HG03066 (cell line): ENCODE measurements around the gene APELA.
A peak's percentile ranks its signal among the peaks of the same experiment; 100 is the strongest.
"Not testable (repeated sequence)": the region's sequence is repeated elsewhere in the genome, so short reads cannot be mapped to it uniquely, and the experiment has no call there.

Experiments
- ATAC-seq: cut with Tn5 transposase; IDR thresholded peaks from one replicate; pipeline ENCODE4 v1.9.1; 2021; ENCODE audit warnings: low read depth; ENCODE audit not compliant: unreplicated experiment

Gene APELA

DNA sequence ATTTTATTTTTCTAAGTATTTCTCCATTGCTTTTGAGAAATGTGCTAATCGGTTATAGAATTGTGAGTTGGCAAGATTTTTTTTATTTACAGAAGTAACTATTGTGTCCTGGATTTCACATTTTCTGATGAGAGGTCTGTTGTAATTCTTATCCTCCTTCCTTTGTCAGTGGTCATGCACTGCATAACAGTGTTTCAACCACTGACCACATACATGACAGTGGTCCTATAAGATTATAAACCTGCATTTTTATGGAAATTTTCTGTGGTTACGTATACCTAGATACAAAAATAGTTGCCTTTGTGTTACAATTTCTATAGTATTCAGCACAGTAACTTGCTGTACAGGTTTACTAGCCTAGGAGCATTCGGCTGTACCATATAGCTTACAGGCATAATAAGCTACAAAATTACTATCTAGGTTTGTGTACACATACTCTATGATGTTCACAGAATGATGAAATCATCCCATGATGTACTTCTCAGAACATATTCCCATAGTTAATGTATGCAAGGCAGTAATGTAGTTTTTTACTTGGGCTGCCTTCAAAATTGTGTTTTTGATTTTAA lies 47.8 kb downstream of the APELA start:
- ATAC-seq = no peak

DNA sequence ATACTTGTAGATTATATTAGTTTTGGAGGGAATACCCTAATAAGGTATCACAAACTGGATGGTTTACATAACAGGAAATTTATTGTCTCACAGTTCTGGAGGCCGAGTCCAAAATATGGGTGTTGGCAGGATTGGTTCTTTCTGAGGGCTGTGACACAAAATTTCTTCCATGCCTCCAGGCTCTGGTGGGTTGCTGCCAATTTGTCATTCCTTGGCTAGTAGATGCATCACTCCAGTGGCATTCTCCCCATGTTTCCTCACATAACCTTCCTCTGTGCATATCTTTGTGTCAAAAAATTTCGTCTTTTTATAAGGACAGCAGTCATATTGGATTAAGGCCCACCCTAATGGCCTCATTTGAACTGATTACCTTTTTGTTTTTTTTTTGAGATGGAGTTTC lies 49.3 kb downstream of the APELA start:
- ATAC-seq = no peak

DNA sequence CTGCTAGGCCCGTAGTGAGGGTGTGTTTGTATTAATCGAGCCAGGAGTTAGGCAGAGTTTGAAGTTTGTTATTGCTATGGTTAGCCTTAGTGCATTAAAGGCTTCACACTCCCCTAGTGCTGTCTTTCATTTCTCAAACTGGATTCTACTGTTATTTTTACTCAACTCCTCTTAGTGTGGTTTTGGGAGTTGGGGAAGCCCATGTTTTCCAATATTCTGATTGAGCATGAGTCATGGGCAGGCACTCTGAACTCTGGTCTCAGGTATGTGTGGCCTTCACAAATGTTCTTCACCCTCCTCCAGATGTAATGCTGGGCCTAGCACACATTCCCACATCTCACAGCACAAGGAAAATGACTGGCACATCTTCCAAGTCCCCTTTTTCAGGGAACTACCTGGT lies 50.1 kb downstream of the APELA start:
- ATAC-seq = not testable (repeated sequence)

DNA sequence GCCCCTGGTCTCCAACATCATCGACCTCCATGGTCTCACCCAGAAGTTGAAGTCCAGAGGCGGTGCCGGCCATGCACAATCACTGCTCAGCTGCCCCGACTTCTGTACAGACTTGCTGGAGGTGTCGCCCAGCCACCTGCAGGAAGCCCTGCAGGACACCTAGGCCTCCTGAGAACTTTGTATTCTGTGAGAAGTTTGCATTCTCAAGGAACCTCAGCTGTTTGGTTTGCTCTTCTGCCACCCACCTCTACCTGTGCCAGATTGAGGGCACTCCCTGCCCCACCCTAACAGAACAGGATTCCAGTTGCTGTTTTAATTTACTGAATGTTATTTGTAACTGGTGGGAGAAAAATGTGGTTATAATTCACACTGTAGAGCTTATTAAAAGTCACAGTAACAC lies 53.7 kb downstream of the APELA start:
- ATAC-seq = no peak

DNA sequence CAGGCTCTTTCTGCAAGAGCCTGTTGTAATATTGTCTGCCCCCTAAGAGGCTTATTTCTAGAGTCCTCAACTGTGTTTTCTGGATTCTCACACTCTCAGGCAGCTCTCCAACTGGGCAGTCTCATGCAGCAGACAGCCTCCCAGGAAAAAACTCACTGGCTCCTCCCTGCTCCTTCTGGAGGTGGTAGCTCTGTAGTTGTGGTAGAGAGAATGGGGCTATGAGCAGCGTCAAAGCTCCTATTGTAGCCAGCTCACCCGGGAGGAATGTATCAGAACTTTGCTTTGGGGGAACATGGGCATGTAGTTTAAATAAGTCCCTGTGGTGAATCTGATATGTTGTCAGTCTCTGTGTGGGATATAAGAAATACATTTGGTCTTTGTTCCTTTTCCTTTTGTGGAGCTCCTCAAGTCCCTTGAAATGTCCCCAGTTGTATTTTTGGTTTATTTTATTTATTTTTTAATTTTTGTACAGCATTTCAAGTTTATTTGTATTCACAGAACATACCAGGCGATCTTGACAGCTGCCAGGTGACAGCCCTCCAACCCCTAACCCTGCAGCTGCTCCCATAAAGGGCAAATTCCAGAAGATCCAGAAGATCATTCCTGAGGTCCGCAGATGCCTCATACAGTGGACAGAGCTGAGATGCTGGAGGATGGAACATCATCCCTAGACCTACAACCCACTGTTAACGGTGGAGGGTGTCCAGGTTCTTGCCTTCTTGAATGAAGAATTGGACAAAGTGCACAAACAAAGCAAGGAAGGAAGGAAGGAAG lies 54.8 kb downstream of the APELA start:
- ATAC-seq = no peak

DNA sequence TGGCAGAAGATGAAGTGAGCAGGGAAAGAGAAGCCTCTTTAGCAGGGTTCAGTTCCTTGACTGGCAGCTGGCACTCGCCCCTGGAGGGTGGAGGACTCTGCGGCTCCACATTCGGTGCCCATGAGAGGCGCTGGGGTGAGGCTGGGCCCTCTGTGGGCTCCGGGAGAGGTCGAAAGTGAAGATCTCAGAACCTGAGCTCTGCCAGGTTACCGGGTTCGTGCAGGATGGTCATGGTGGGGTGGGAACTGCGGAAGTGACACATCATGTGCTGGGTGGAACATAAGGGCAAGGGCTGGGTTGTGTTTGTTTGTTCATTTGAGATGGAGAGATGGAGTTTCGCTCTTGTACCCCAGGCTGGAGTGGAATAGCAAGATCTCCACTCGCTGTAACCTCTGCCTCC lies 56.3 kb downstream of the APELA start:
- ATAC-seq = no peak

DNA sequence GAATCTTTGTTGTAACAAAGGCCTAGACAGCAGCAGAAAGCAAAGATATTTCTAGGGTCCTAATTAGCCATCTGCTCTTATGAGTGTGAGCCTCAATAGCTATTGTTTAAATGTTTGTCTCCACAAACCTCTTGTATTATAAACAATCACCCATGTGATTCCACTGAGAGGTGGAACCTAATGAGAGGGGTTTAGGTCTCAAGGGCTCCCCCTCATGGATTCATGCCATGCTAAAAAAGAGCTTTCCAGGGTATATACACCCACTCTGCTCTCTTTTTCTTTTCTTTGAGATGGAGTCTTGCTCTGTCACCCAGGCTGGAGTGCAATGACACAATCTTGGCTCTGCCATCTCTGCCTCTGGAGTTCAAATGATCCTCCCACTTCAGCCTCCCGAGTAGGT lies 58.4 kb downstream of the APELA start:
- peak; percentile 52 for ATAC-seq

DNA sequence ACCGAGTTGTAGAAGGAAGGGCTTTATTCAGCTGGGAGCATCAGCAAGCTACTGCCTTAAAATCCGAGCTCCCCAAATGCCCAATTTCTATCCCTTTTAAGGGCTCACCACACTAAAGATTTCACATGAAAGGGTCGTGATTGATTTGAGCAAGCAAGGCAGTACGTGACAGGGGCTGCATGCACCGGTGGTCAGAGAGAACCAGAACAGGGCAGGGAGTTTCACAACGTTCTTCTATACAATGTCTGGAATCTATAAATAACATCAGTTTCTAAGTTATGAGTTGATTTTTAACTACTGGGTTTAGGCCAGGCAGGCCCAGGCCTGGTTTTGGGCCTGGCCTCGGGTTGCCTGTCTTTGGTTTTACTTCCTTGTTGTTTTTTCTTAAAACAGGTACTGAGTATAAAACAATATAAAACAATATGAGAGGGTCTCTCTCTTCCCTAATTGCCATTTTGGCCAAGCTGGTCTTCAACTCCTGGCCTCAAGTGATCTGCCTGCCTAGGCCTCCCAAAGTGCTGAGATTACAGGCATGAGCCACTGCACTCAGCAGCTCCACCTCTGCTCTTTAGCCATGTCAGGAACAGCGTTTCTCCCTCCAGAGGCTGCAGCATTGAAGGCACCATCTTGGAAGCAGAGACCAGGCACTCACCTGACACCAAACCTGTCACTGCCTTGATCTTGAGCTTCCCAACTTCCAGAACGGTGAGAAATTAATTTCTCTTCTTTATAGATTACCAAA lies 59.1 kb downstream of the APELA start:
- ATAC-seq = peak; percentile 51

DNA sequence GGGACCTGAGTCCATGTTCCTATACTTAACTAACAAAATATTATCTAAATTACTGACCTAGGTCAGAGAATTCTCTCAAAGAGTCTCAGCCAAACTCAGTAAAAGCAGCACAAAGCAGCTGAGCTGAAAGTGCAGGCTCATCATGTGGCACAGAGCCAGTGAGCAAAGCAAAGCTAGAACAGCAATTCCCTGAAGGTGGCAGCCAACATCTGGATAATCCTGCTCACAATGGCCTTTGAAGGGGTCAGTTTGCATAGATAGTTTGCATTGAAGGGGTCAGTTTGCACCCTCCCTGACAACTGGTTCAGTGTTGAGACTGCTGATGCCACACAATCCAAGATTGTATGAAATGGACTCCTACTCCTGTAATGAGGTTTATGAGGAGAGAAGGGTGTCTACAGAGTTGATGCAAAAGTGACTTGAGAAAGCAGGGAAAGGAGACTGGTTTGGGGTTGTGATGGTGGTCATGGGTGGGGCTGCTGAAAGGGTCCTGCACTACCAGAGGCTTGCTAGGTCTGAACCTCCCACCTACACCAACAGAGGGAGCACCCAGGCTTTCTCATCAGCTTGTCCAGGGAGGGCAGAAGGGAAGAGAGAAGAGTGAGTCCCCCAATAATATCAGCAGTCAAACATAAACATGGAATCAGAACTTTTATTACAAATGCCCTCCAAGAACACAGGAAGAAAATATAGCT lies 60.7 kb downstream of the APELA start:
- ATAC-seq = peak; percentile 45

DNA sequence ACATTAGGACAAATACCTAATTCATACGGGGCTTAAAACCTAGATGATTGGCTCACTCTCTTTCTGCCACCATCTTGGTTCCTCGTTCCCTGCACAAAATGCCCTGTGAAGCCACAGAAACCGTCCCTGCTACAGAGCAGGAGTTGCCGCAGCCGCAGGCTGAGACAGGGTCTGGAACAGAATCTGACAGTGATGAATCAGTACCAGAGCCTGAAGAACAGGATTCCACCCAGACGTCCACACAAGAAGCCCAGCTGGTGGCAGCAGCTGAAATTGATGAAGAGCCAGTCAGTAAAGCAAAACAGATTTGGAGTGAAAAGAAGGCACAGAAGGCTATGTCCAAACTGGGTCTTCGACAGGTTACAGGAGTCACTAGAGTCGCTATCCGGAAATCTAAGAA lies 66.2 kb downstream of the APELA start:
- no peak for ATAC-seq

DNA sequence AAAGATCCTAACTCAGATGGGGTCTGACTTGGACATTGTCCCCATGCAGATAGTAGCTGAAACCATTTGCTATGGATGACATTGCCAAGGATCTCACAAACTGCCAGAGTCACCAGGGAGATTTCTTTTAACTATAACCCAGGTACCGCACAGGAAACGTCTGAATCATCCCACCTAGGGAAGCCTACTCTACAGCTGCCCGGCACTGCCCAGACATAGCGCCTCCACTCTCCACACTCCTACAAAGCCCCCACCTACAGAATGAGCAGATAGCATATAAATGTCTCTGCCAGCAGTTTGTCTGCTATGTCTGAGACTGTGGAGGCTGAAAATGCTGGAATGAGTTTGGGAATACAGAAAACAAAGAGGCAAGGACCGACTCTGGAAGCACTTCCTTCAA lies 68.2 kb downstream of the APELA start:
- no peak for ATAC-seq

DNA sequence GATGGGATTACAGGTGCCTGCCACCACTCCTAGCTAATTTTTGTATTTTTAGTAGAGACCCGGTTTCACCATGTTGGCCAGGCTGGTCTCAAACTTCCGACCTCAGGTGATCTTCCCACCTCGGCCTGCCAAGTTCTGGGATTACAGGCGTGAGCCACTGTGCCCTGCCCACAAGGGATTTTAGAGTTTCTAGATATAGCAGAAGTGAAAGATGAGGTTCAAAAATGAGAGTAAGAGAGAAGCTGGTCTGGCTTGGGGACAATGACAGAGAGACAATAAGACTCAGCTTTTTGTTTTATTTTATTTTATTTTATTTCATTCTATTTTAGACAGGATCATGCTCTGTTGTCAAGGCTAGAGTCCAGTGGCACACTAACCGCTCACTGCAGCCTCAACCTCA lies 69.8 kb downstream of the APELA start:
- no peak for ATAC-seq
